NOMO-1 treated with dmso at 0.1 percent for 144 hours (cell line): ENCODE data around the gene BTLA.
A peak's percentile ranks its signal among the peaks of the same experiment; 100 is the strongest.
"Not testable (repeated sequence)": the region's sequence is repeated elsewhere in the genome, so short reads cannot be mapped to it uniquely, and the experiment has no call there.

ENCODE experiments used
- DNase-seq: peaks from one replicate; lab custom pipeline; 2025; ENCODE audit not compliant: unreplicated experiment; lab: John Stamatoyannopoulos, UW

The BTLA gene

DNA sequence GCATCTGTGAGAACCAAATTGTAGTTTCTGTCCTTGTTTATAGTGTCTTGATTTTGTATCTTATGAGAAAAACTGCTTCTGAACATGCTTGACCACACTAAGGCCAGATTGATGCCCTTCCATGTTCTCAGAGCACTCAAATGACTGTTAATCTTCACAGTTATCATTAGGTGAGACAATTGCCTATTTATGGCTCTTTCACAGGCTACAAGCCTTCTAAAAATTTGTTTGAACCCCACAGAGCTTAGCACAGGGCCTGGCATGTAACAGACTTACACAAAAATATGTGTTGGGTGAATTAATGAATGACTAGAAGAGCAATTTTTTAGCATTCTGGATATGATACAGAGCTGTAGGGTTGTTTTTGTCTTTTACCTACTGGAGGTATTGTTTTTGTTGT is 43.1 kb downstream of the BTLA start:
- no peak for DNase-seq

DNA sequence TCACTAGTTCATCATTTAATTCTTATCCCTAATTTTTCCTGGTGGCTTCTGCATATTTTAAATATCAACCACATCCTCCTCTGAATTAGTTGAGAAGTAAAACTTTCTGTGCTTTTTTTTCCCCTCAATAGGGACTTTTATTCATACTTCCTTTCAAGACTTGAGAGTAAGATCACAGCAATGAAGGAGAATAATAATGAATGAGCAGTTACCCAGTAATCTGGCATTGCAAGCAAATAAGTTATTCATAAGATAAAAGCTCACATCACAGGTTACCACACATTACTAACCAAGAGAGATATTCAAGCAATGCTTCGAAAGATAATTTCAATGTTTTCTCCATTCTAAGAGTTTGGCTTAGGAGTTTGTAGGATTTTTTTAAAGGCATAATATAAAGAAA is 50.3 kb downstream of the BTLA start:
- DNase-seq = no peak

- no peak for DNase-seq
These were observed 52.9 kb downstream of the BTLA start for GRCh38 chr3:112446343-112446742.

DNA sequence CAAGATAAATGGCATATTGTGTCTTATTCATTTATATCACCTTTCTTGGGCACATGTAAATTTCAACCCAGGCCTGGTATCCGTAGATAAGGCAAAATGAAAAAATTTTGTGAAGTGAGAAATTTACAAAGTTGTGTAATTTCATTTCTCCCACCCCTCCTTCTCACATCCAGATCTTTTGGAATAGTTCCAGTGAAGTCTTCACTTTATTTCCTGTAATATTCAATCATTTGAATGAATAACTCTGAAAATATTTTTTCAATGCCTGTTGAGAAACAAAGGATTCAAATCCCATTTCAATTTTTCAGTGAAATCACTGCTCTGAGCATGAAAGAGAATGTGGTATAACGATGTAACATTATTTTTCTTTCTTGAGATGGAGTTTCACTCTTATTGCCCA is 53.4 kb downstream of the BTLA start:
- no peak for DNase-seq

DNA sequence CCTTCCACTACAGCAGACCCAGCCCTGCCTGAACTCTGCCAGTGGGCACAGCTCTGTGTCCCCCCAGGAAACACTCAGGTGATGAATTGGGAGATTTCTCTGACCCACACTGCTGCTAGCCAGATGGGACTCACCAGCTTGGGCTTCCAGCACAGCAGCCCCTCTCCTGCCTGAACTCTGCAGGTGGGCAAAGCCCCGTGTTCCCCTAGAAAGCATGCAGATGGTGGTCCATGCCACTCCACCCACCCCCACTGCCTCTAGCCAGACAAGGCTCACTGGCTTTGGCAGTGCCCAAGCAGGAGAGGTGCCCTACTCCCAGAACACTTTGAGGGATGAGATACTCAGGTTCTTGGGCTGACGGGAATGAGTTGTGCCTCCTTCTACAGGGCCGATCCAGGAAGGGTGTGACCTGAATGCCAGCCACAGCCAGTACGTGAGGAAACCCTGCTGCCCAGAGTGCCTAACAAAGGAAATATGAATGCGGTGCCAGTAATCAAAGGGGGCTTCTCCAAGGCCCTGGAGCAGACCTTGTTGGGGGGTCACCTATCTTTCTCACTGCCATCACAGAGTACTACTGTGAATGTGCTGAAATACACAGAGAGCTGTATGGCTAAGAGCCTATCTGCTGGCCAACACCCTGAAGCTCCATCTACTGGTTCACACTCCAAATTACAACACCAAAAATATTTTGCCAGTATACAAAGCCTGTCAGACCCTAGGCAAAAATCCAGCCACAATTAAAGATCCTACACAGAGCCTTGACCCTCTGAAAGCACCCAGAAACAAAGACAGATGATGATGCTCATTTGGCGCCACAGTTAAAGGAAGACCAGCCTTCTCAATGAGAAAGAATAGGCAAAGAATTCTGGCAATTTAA is 61.9 kb downstream of the BTLA start:
- DNase-seq = peak; percentile 12

GRCh38 chr3:112429960-112430359 is 69.3 kb downstream of the BTLA start:
- no peak for DNase-seq

GRCh38 chr3:112427123-112427522 is 72.1 kb downstream of the BTLA start:
- DNase-seq = no peak

- no peak for DNase-seq
These were observed 73.2 kb downstream of the BTLA start for GRCh38 chr3:112425858-112426750.

DNA sequence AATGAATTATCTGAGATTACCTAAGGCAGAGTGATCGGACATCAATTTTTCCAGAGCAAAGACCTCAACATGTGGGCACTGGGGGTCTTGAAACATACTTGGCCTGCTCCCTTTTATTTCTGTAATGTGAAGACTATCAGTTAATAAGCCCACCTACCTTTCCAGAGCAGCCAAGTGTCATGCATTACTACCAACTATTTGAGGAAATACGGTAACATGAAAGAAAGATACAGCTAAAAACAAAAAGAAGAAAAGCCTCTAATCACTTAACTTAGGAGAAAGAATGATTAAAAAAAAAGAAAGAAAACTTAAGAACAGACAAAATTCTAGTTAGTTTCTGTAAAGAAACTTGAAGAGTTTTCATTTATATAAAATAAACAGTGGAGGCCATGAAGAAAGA is 73.9 kb downstream of the BTLA start:
- no peak for DNase-seq

GRCh38 chr3:112424394-112424793 is 74.9 kb downstream of the BTLA start:
- no peak for DNase-seq

- DNase-seq = not testable (repeated sequence)
These were observed 76.4 kb downstream of the BTLA start for GRCh38 chr3:112422921-112423320.

DNA sequence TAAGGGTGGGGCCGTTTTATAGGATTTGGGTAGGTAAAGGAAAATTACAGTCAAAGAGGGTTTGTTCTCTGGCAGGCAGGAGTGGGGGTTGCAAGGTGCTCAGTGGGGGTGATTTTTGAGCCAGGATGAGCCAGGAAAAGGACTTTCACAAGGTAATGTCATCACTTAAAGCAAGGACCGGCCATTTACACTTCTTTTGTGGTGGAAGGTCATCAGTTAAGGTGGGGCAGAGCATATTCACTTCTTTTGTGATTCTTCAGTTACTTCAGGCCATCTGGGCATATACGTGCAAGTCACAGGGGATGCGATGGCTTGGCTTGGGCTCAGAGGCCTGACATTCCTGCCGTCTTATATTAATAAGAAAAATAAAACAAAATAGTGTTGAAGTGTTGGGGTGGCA is 80.7 kb downstream of the BTLA start:
- not testable (repeated sequence) for DNase-seq

DNA sequence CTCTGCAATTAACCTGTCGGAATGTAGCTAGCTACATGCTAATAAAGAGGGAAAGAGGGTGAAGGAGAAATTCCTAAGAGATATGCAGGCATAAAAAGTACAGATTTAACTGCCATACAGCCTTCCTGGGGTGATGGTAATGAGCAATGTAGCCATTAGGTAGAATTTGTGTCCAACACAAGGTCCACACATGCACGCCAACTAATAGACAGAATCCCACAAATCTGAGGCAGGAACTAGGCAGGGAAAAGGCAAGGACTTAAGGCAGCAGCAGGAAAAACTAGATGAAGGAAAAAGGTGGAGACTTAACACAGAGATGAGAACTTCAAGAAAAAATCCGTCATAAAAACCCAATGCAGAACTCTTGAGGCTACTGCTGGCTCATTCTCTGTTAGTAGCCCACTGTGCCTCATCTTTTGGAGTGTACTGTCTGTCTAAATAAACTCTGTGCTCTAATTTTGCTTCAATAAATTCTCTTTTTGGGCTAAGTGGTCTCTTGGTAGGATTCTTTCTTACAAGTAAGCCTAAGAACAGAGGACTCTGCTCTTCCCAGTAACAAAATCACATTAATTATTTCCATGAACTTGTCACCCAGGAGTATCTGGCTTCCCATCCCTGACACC is 81.5 kb downstream of the BTLA start:
- no peak for DNase-seq

- no peak for DNase-seq
These were observed 82.7 kb downstream of the BTLA start for GRCh38 chr3:112416391-112417212.

GRCh38 chr3:112415390-112415789 is 83.9 kb downstream of the BTLA start:
- DNase-seq = no peak
